ENCODE measurements around the gene METTL25.
"Not testable (repeated sequence)": the region's sequence is repeated elsewhere in the genome, so short reads cannot be mapped to it uniquely, and the experiment has no call there.

Gene METTL25, protein sequence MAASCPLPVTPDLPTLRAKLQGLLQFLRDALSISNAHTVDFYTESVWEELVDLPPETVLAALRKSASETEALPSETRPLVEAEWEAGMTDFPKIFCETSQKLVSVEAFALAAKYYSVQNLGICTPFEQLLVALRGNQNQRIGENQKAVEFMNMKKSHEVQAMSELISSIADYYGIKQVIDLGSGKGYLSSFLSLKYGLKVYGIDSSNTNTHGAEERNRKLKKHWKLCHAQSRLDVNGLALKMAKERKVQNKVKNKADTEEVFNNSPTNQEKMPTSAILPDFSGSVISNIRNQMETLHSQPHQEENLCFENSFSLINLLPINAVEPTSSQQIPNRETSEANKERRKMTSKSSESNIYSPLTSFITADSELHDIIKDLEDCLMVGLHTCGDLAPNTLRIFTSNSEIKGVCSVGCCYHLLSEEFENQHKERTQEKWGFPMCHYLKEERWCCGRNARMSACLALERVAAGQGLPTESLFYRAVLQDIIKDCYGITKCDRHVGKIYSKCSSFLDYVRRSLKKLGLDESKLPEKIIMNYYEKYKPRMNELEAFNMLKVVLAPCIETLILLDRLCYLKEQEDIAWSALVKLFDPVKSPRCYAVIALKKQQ

DNA sequence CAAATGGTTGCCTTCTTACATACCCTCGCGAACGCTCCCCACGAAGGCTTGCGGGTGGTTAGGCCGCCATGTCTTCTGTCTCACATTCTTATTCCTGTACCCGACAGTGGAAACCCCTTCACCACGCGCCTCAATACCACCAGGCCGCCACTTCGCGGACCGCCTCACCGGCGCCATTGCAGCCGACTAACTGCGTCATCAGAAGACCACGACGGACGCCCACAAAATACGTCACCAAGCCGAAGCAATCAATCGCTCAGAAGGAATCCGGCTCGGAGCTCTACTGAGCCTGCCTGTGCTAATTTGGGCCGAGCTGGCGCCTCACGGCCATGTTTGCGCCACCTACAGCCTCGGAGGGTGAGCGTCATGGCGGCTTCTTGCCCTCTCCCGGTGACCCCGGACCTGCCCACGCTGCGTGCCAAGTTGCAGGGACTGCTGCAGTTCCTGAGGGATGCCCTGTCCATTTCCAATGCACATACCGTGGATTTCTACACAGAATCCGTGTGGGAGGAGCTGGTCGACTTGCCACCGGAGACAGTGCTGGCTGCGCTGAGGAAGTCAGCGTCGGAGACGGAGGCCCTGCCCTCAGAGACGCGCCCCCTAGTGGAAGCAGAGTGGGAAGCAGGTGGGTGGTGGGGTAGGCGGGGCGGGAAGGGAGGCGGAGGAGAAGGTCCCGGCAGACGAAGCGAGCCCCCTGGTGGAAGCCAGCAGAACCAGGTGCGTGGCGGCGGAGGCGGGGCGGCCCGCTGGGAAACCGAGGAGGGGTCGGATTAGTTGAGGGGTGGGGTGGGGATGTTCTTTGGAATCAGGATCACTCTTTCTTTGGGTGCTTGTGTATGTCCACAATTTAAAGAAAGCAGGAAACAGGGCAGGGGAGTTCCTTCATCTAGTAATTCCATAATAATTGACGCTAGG is at the start of gene METTL25, which contains the start of gene CCDC59:
METTL25 (plus strand) TSS at position 330 of the 915 bp plus-strand sequence; CDS start at position 367, 37 bp downstream.
CCDC59 (minus strand) TSS at position 188 of the 915 bp plus-strand sequence; CDS start at position 177, 11 bp downstream.
- peak; percentile 97 for DNase-seq

DNA sequence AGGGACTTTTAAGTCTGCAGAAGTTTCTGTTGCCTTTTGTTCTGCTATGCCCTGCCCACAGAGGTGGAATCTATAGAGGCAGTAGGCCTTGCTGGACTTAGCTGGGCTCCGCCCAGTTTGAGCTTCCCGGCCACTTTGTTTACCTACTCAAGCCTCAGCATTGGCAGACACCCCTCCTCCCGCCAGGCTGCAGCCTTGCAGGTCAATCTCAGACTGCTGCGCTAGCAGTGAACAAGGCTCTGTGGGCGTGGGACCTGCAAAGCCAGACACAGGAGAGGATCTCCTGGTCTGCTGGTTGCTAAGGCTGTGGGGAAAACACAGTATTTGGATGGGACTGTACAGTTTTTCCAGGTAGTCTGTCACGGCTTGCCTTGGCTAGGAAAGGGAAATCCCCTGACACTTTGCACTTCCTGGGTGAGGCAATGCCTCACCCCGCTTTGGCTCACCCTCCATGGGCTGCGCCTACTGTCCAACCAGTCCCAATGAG is 43.9 kb upstream of the METTL25 start:
- no peak for DNase-seq

DNA sequence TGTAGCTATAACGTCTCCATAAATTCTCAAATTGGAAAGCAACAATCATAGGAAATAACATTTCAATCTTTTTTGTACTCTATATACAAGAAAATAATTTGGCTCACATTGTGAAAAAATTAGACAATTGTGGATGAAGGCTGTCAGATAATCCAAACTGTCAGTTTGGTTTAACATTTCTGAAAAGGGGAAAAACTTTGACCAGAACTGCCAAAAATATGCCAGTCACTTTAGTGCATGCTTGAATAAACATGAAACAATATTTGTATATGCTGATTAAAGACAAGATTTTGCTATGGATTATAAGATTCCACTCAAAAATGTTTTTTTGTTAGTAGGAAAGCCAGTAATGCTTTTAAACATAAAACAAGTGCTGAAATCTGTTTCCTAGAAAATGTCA is 39.1 kb upstream of the METTL25 start:
- DNase-seq: no peak

DNA sequence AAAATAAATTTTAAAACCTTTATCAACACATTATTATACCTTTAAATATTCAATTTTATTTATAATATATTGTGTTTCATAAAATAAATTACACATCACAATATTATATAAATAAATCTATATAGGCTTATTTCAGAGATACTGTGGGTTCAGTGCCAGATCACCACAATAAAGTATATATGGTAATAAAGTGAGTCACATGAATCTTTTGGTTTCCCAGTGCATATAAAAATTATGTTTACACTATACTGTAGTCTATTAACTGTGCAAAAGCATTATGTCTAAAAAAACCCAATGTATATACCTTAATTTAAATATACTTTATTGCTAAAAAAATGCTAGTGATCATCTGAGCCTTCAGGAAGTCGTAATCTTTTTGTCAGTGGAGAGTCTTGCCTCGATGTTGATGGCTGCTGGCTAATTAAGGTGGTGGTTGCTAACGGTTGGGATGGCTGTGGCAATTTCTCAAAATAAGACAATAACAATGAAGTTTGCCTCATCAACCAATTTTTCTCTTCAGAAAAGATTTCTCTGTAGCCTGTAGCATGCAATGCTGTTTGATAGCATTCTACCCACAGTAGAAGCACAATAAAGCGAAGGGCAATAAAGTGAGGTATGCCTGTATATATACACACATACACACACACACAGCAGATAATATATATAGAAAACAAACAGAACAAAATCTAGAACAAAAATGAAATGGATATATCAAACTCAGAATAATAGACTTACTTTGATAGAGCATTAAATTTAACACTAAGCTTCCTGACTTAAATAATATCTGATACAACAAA is 32.6 kb upstream of the METTL25 start:
- DNase-seq: no peak

DNA sequence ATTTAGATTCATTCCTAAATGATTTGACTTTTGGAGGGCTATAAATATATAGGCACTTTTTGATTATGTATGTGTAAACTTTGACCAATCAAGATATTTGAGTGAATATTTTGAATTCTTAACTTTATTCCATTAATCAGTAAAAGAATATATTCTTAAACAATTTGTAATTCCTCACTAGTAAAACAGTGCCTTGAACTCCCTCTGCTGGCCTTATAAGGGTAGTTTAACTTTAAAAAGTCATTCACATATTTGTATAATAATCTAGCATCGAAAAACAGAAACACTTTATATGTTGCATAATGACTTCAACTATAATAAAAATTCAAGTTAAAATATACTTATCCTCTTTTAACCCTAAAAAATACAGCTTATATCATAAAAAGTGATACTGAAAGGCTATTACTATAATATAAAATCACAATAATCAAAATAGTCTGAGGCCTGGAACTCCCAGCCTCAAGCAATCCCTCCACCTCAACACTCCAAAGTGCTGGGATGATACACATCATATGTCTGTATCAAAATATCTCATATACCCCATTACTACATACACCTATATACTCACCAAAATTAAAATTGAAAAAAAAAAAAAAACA is 31.3 kb upstream of the METTL25 start:
- no peak for DNase-seq

DNA sequence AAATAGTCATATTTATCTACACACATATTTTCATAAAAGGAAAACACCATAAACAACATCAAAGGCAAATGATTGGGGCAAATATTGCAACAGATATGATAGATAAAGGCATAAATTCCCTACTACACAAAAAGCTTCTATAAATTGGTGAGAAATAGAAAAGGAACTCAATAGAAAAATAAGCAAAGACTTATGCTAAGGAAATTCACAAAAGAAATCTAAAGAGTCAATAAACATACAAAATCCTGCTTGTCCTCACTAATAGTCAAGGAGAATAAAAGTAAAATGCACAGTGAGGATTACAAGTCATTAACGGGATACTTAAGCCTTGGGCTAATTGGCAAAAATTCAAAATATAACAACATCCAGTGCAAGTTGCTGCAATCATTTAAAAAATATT is 30.5 kb upstream of the METTL25 start:
- DNase-seq: no peak

DNA sequence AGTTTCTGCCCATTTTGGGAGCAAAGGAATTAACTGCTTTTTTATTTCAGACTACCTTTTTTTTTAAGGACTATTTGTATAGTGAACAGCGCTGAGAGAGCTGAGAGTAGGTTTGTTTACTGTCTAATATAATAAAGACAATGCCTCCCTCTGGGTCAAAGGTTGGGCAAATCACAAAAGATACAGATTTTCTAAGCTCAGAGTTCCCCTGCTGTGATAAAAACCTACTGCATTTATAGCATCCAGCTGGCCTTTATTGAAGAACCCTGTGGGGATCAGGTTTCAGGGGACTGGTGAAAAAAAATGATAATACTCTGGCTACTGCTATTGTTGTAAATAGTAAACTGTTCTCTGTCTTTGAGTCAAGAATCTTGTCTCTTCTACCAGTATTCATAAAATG is 28.8 kb upstream of the METTL25 start:
- no peak for DNase-seq

DNA sequence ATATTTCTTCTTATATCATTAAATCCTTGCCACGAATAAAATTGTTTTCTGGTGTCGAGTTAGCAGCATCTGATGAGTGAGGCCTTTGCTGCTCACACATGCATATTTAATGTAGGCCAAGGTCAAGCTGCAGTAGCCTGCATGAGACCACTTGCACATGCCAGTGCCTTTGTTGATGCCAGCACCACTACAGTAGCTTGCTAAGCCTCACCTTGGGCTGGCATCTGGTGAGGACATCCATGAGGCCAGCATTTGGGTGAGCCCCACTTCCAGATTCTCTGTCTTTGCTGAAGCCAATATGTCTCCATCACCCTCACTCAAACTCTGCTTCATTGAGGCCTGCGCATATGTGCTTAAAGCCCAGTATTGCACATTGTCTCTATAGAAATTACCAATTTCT is 8.2 kb upstream of the METTL25 start:
- DNase-seq: no peak

DNA sequence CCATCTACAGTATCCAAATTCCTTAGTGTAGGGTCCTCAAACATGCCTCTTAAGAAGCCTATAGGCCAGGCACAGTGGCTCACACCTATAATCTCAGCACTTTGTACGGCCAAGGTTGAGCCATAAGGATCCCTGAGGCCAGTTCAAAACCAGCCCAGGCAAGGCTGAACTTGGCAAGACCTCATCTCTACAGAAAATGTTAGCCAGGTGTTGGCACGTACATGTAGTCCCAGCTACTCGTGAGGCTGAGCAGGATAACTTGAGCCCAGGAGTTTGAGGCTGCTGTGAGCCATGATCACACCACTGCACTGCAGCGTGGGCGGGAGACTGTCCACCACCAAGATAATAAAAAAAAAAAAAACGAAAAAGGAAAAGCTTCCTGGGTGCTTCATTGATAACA is 6.9 kb upstream of the METTL25 start:
- no peak for DNase-seq

DNA sequence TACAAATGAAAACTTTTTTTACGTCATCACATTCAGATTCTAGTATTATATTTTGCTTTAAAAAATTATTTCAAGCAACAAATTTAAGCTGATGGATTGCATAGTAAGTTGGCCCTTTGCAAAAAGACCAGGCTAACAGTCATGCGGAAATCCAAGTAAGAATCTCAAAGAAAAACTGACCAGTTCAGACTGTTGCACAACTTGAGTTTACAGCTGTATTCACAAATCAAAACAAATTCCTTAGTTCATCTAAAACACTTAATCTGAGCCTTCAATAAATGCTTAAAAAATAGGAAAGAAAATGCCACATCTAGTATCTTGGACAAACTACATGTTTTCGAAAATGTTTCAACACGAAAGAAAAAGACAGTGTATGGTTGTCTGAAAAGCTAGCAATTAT is 989 bp upstream of the METTL25 start:
- no peak for DNase-seq

DNA sequence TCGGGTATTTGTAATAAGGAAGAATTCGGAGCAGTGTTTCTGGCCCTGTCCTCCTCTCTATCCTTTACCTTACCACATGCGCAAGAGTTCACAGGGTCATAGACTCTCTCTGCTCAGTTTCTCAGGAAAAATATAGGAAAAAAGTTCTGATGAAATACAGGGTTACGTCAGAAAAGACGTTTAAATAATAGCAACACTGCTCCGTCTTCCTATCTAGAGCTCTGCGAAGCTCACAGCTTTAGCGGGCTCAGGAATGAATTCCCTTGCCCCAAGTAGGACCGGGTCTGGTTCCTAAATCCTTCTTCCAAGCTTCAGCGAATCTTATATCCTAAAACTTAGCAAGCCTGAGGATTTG is 507 bp upstream of the METTL25 start:
- DNase-seq: no peak

DNA sequence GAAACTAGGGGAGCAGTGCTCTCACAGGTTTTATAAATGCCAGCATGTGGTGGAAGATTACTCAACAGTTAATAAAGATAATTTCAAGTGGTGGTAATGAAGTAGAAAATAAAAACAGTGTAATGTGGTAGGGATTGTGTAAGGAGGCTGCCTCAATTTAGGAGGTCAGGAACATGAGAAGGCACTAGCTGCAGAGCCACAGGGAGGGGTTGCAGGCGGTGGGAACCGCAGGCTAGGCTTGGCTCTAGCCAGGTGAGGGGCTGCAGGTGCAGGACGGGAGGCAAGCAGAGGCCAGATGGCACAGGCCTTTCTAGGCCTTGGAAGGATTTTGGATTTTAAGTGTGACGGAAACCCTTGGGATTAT is 768 bp downstream of the METTL25 start:
- DNase-seq: no peak

DNA sequence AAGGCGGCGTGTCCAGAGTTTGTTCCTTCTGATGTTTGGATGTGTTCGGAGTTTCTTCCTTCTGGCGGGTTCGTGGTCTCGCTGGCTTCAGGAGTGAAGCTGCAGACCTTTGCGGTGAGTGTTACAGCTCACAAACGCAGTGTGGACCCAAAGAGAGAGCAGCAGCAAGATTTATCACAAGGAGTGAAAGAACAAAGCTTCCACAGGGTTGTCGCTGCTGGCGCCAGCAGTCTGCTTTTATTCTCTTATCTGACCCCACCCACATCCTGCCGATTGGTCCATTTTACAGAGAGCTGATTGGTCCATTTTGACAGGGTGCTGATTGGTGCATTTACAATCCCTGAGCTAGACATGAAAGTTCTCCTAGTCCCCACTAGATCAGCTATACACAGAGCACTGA is 2.5 kb downstream of the METTL25 start:
- not testable (repeated sequence) for DNase-seq

DNA sequence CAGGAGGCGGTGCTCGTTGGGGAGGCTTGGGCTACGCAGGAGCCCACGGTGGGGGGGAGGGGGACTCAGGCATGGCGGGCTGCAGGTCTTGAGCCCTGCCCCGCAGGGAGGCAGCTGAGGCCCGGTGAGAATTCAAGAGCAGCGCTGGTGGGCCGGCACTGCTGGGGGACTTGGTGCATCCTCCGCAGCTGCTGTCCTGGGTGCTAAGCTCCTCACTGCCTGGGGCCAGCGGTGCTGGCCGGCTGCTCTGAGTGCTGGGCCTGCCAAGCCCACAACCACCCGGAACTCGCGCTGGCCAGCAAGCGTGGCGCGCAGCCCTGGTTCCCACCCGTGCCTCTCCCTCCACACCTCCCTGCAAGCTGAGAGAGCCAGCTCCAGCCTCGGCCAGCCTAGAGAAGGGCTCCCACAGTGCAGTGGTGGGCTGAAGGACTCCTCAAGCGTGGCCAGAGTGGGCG is 3.2 kb downstream of the METTL25 start:
- DNase-seq: no peak

DNA sequence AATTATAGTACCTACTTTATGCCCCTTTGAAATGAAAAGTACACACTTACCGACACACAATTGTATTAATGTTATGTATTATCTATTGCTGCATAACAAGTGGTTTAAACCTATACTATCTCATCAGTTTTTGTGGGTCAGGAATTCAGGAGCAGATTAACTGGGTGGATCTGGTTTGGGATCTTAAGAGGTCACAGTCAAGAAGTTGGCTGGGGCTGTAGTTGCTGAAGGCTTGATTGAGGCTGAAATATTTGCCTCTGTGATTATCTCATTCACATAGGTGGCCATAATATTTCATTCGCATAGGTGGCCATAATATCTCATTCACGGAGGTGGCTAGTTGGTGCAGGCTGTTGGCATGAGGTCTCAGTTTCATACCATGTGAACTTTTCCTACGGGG is 5.7 kb downstream of the METTL25 start:
- no peak for DNase-seq

DNA sequence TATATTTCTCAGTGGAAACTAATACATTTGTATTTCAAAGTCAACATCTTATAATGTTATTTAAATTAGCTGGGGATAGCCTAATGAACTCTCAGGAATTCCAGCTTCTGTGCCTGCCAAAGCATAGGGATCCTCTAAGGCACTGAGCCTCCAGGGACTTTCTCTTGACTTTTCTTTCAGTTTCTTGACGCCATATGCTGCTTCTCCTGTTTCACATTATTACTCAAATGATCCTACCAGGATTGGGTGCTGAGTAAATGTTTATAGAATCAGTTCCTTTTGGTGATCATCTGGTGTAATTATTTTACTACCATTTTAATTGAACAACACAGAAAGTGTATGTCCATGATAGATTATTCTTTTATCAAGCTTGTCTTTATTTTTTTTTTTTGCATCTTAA is 7.9 kb downstream of the METTL25 start:
- no peak for DNase-seq

DNA sequence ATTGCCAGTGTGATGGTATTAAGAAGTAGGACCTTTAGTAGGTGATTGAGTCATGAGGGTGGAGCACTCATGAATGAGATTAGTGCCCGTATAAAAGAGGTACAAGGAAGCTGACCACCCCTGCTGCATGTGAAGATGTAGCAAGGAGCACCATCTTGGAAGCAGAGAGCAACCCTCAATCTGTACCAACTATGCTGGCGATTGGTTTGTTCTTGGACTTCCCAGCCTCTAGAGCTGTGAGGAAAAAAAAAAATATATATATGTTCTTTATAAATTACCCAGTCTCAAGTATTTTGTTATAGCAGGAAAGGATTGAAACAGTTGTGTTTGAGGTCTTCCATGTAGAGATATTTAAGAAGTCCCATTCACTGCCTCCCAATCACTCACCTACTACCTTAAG is 16.9 kb downstream of the METTL25 start:
- no peak for DNase-seq

DNA sequence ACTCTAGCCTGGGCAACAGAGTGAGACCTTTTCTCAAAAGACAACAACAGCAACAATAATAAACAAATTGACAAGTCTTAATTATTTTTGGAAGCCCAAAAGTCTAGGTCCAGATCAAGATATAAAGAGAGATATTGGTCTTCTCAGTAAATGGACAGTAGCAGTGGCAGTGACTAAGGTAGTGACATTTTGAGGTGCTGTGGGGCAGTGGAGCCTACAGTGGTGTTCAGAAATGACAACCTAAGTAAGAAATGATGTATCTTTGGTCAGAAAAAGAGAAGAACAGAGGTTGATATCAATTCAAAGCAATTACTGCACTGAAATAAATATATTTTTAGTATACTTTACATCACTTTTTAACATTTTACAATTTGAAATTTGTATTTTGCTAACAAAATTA is 20.7 kb downstream of the METTL25 start:
- no peak for DNase-seq

DNA sequence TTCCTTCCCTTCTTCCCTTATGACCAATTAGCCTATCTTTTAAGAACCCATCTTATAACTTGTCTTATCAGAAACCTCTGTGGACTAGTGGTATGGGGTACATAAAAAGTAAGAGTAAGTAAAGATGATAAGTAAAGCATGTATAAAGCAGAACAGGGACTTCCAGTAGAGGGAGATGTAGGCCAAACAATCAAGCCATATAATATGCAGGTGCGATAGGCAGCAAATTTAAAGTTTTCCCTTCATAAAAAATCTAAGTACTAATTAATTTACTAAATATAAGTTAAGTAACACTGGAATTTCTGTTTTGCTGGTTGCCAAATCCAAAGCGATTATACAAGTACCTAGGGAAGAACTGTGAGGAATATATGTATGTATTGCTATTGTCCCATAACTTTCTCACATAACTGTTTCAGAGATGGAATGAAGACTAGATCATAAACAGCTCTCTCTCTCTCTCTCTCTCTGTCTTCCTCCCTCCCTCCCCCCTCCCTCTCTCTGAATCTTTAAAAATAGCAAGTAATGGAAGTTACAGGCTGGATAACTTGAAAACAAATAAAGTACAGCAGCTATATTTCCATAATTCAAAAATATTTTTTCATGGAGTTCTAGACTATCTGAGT is 25.7 kb downstream of the METTL25 start:
- DNase-seq: no peak

DNA sequence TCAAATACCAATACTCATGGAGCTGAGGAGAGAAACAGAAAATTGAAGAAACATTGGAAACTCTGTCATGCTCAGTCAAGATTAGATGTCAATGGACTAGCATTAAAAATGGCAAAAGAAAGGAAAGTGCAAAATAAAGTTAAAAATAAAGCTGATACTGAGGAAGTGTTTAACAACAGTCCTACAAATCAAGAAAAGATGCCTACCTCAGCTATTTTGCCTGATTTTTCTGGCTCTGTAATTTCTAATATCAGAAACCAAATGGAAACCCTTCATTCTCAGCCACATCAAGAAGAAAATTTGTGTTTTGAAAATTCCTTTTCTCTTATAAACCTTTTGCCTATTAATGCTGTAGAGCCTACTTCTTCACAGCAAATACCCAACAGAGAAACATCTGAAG is 40.5 kb downstream of the METTL25 start:
- DNase-seq: no peak

DNA sequence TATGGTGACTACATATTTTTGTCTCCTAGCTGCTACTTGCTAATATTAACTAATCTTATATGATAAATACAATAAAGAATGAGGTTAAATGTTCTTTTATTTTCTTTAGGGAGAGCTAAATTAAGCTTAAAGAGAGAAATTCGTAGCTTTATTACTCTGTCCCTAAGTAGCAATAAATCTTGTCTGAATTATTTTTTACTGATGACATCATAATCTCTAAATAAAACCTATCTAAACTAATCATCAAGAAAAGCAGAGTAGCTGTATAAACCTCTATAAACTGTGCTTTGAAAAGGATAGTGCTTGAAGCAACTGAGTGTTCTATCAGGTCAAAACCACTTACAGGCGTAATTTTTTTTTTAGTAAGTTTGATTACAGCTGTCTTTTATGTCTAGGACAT is 42.5 kb downstream of the METTL25 start:
- DNase-seq: no peak

DNA sequence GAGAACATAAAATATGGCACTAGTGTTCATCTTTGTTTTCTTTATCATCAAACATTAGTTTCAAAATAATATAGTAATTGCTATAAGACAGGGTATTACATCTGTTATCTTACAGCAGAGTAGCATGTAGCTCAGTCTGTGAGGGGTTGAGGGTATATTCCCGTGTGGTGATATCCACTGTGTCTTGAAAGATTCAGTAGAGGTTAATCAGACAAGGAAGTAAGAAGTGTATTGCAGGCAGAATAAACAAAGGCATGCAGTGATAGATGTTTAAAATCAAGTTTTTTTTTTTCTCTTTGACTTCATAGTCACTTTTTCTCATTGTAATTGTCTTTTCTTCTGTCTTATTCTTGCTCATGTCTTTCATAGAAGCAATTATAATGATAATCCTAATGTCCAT is 48.3 kb downstream of the METTL25 start:
- DNase-seq: no peak
